Gastrocnemius medialis (tissue), 4 donors: Measurements from ENCODE around the gene KRT79. TPM values are rescaled to one million over a fixed set of nuclear protein-coding genes. Genes with fewer than 3 reads are reported as not detected.

ENCODE experiments used
- ATAC-seq, 2 donors: fragments of 150-250 bp; one replicate each; pipeline ENCODE4 v1.9.1; 2016
- DNase-seq, 2 donors: peaks; one replicate each; pipeline ENCODE4 v3.0.0-alpha.2; 2019
- H3K27ac ChIP-seq, 4 donors: fragments of 200-600 bp; sonication (generic); 1 replicate in 1 of 4; 2 replicates in 3 of 4; pipeline ENCODE4 v1.5.1; 2016 to 2018; ENCODE audit warnings: mild to moderate bottlenecking in 2 of 4, moderate library complexity in 1 of 4
- H3K27me3 ChIP-seq, 3 donors: fragments of 200-600 bp; sonication (generic) in 2 of 3; 1 replicate in 1 of 3; 2 replicates in 2 of 3; pipeline versions ENCODE4 v1.5.1 to v1.6.0; 2016 to 2019; ENCODE audit warnings: mild to moderate bottlenecking in 1 of 3, moderate library complexity in 1 of 3
- H3K36me3 ChIP-seq, 2 donors: fragments of 200-600 bp; sonication (generic) in 1 of 2; one replicate each; pipeline ENCODE4 v1.5.1; 2017 to 2018
- H3K4me1 ChIP-seq, 2 donors: fragments of 200-600 bp; sonication (generic) in 1 of 2; one replicate each; pipeline ENCODE4 v1.5.1; 2016 to 2017; ENCODE audit warnings: mild to moderate bottlenecking in 2 of 2
- H3K4me3 ChIP-seq, 4 donors: fragments of 200-600 bp; sonication (generic) in 3 of 4; 1 replicate in 1 of 4; 2 replicates in 3 of 4; pipeline ENCODE4 v1.5.1; 2016 to 2019; ENCODE audit warnings: mild to moderate bottlenecking in 2 of 4
- H3K9me3 ChIP-seq, 3 donors: fragments of 200-600 bp; sonication (generic) in 2 of 3; 1 replicate in 1 of 3; 2 replicates in 2 of 3; pipeline ENCODE4 v1.5.1; 2016 to 2019
- CTCF ChIP-seq, 5 experiments: fragments of 450-650 bp in 3 of 5; fragments of 200-600 bp in 2 of 5; sonication (generic) in 2 of 5; IDR thresholded peaks in 4 of 5; conservative IDR thresholded peaks in 1 of 5; 1 replicate in 4 of 5; 2 replicates in 1 of 5; pipeline ENCODE4 v1.5.1; 2016 to 2019; ENCODE audit warnings: antibody characterized with exemption in 5 of 5, mild to moderate bottlenecking in 3 of 5, moderate library complexity in 3 of 5
- POLR2A ChIP-seq, 2 donors: fragments of 450-650 bp; IDR thresholded peaks; one replicate each; pipeline ENCODE4 v1.6.1; 2017; ENCODE audit warnings: antibody characterized with exemption in 2 of 2, mild to moderate bottlenecking in 2 of 2, moderate library complexity in 2 of 2
- in situ Hi-C, 4 donors: fragments of 200-750 bp; cut with MboI; loops; one replicate each; pipeline versions ENCODE4 v1.15.0 to v1.8.0; 2017; ENCODE audit warnings: low sequenced_read_pairs in 4 of 4
- intact Hi-C: fragments of 100-400 bp; cut with DNase I; formaldehyde crosslinking; loops from one replicate; pipeline ENCODE4 v1.15.1; 2023; ENCODE audit warnings: low total_unique reads
- total RNA-seq, 4 donors: library from RNA; depleted of rRNA; stranded (reverse); fragments of >200 nt; gene quantifications; one replicate each; pipeline versions ENCODE4 v1.1.0 to v1.2.3, GENCODE V29; 2016

KRT79 gene
- total RNA-seq, 4 donors from 2014 or later: not detected

- TF ChIP-seq POLR2A (IDR thresholded peaks at IDR 0.05) (no peak), CTCF (IDR thresholded peaks at IDR 0.05 in 4 of 5, conservative IDR thresholded peaks at IDR 0.05 in 1 of 5) (no peak)
- Histone ChIP-seq H3K9me3 (no peaks in the 10 kb centered on the region), H3K4me1 (no peaks in the 10 kb centered on the region), H3K4me3 (no peak overlapping the region), H3K27ac (no peak overlapping the region), H3K36me3 (no peaks in the 10 kb centered on the region), H3K27me3 (peaks cover 0 to 21% (median 6%) of the 10 kb centered on the region in 3 donors)
- in situ Hi-C loops (no loop called here), intact Hi-C loops (no loop called here)
- ATAC-seq (no peak), DNase-seq (no peak)
Observed at GRCh38 chr12:52818887-52819420, 15.2 kb downstream of the KRT79 start.

- Histone ChIP-seq H3K27me3 (peaks cover 0 to 21% (median 6%) of the 10 kb centered on the region in 3 donors), H3K36me3 (no peaks in the 10 kb centered on the region), H3K27ac (no peak overlapping the region), H3K4me3 (no peak overlapping the region), H3K9me3 (no peaks in the 10 kb centered on the region), H3K4me1 (no peaks in the 10 kb centered on the region)
- in situ Hi-C loops (no loop called here), intact Hi-C loops (no loop called here)
- DNase-seq (no peak), ATAC-seq (no peak)
- no peak for TF ChIP-seq POLR2A (IDR thresholded peaks at IDR 0.05)
- no peak for TF ChIP-seq CTCF (IDR thresholded peaks at IDR 0.05 in 4 of 5, conservative IDR thresholded peaks at IDR 0.05 in 1 of 5)
Observed at GRCh38 chr12:52818388-52818787, 15.7 kb downstream of the KRT79 start.

- DNase-seq (no peak), ATAC-seq (no peak)
- intact Hi-C loops: no loop called here
- in situ Hi-C loops: no loop called here
- no peak overlapping the region for H3K27ac ChIP-seq
- H3K9me3 ChIP-seq: no peaks in the 10 kb centered on the region
- peaks cover 0 to 21% (median 6%) of the 10 kb centered on the region in 3 donors for H3K27me3 ChIP-seq
- no peak overlapping the region for H3K4me3 ChIP-seq
- TF ChIP-seq POLR2A (IDR thresholded peaks at IDR 0.05): no peak
- H3K4me1 ChIP-seq: no peaks in the 10 kb centered on the region
- H3K36me3 ChIP-seq: no peaks in the 10 kb centered on the region
Observed at GRCh38 chr12:52817699-52818238, 16.3 kb downstream of the KRT79 start.

GRCh38 chr12:52817003-52817698, 17.0 kb downstream of the KRT79 start:
- no peak for TF ChIP-seq CTCF (IDR thresholded peaks at IDR 0.05 in 4 of 5, conservative IDR thresholded peaks at IDR 0.05 in 1 of 5)
- TF ChIP-seq POLR2A (IDR thresholded peaks at IDR 0.05): no peak
- no peak overlapping the region for H3K4me3 ChIP-seq
- peaks cover 0 to 21% (median 1%) of the 10 kb centered on the region in 3 donors for H3K27me3 ChIP-seq
- DNase-seq (no peak), ATAC-seq (no peak)
- in situ Hi-C loops (no loop called here), intact Hi-C loops (no loop called here)
- H3K9me3 ChIP-seq: no peaks in the 10 kb centered on the region
- no peaks in the 10 kb centered on the region for H3K36me3 ChIP-seq
- H3K27ac ChIP-seq: no peak overlapping the region
- no peaks in the 10 kb centered on the region for H3K4me1 ChIP-seq
